HG03354 (cell line): Measurements from ENCODE around the gene RECK.

ENCODE experiments used
- ATAC-seq: cut with Tn5 transposase; IDR thresholded peaks from one replicate; pipeline ENCODE4 v1.9.1; 2021; ENCODE audit warnings: mild to moderate bottlenecking; ENCODE audit not compliant: unreplicated experiment, poor library complexity, severe bottlenecking

RECK gene

GRCh38 chr9:36021968-36022367 lies 14.7 kb upstream of the RECK start:
- no peak for ATAC-seq

DNA sequence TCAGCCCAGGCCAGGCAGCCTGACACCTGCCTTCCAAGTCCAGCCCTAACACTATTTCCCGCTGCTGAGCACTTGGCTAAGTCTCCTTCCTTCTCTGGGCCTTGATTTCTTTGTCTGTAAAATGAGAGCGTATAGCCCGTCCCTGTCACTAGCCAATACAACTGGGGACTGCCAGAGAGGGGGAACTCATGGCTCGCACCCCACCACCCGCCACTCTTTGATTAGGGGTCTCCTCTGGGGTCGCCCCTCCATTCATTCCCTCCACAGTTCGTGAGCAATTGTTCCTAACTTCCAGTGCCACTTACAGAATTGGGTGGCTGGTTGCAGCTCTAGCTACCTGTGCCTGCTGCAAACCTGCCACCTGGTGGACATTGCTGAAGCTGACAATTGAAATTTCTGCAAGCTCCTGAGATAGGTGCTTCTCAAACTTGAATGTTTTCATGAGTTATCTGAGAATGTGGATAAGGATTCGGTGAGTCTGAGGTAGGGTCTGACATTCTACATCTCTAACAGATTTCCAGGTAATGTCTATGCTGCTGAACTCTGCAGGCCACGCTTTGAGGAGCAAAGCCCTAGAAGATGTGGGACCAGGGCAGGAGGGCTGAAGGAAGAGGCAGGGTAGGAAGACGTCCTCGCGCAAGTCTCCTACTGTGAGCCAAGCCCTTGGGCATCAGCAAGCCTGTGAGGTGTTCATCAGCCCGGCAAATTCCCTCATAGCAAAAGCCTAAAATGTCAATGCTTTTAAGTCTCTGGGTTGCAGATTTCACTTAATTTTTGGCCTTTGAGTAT lies 13.3 kb upstream of the RECK start:
- no peak for ATAC-seq

DNA sequence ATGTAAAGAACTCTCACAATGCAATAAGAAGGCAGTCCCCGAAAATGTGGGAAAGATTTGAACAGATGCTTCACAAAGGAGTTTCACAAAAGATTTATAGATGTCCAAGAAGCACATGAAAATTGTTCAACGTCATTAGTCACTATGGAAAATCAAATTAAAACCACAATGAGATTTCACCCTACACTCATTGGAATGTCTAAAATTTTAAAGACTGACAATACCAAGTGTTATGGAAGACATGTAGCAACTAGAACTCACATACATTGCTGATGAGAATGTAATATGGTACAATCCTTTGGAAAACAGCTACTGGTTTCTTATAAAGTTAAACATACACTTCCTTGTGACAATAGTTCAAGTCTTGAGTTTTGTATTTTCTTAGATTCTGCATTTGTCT lies 11.0 kb upstream of the RECK start:
- ATAC-seq: no peak

DNA sequence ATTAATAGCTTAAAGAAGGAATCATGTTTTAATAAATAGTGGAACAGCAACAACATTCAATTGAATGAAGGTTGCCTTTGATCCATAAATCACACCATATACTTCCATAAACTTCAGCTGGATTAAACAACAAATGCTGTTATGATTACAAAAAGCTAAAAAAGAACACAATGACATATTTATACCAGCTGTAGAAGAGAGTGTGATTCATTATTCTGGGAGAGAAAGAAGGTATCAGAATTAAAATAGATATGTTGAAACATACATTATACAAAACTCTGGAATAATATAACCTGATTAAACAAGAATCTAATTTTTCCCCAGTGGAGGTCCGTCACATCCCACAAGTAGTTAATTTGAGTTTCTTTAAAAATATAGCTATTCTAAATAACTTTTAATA lies 7.5 kb upstream of the RECK start:
- no peak for ATAC-seq

GRCh38 chr9:36029765-36030528 lies 6.8 kb upstream of the RECK start:
- ATAC-seq: no peak

GRCh38 chr9:36030871-36031270 lies 5.8 kb upstream of the RECK start:
- ATAC-seq: no peak

GRCh38 chr9:36031774-36032555 lies 4.7 kb upstream of the RECK start:
- no peak for ATAC-seq

GRCh38 chr9:36033788-36034187 lies 2.9 kb upstream of the RECK start:
- no peak for ATAC-seq

DNA sequence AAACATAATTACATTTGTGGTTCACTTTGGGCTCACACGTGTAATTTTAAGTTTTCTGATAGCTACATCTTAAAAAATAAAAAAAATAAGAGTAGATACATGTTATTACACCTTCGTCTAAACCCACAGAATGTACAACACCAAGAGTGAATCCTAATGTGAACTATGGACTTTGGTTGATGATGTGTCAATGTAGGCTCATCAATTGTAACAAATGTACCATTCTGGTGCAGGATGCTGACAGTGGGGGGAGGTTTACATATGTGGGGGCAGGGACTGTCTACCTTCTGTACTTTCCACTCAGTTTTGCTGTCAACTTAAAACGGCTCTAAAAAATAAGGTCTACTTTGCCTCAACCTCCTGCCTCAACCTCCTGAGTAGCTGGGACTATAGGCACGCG lies 2.5 kb upstream of the RECK start:
- ATAC-seq: no peak

DNA sequence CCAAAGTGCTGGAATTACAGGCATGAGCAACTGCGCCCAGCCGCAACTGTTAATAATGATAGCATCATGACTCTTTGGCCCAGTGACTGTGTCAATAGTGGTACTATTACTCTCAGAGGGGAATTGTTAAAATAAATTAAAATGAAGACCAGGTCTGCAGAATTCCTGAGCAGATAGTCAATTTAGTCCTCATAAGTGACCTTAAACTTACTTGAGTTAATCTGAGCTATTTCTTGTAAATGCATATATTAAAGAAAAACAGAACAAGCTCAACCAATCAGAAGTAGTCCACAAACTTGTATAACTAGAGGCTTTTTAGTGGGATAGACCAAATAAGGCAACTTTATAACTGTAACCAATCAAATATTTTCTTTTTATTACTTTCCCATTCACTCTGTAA lies 1.7 kb upstream of the RECK start:
- no peak for ATAC-seq

- ATAC-seq: peak; percentile 31
These were observed 397 bp upstream of the RECK start for GRCh38 chr9:36036253-36036779.

- ATAC-seq: no peak
These were observed 923 bp downstream of the RECK start for GRCh38 chr9:36037549-36038122.

- no peak for ATAC-seq
These were observed 2.4 kb downstream of the RECK start for GRCh38 chr9:36039121-36039520.

DNA sequence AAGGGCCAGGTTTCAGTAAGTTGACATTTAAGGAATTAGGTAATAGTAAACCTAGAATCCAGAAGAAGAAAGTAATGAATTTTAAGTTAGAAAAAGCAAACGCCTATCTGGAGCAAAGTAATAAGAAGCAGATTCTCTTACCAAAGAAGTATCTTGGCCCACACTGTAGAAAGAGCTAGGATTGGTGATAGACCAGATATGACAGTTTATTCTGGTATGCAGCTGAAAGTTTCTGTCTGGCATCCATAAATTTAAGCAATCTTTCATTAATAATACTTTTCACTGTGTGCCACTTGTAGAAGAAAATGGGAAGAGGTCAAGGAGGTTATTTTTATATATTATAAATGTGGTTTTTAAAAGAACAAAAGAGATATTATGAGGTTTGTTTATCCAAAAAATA lies 3.0 kb downstream of the RECK start:
- no peak for ATAC-seq

DNA sequence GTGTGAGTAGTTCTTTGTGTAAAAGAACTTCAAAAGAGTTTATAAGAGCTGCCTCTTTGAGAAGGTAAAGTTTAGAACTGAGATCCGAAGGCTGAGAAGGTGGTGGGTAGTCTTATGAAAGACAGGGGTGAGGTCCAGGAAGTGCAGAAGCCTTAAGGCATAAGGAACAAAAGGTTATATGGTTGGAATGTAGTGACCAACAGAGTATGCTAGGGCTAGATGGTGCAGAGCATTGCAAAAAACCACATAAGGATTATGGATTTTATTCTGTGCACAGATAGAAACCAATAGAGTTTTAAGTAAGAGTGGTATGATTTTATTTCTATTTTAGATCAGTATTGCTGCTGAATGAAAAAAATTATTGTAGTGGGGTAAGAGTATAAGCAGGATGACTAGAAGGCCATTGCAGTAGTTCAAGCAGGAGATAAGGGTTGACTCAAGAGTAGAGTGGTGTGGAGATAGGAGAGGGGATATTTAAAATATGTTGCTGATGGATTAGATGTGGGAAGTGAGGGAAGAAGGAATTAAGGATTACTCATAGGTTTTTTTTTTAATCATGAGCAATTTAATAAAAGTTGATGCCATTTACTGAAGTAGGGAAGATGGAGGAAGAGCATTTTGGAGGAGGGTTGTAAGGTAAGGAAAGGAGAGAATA lies 3.7 kb downstream of the RECK start:
- ATAC-seq: no peak

- no peak for ATAC-seq
These were observed 4.8 kb downstream of the RECK start for GRCh38 chr9:36041506-36041905.

GRCh38 chr9:36045610-36046009 lies 8.9 kb downstream of the RECK start:
- no peak for ATAC-seq

DNA sequence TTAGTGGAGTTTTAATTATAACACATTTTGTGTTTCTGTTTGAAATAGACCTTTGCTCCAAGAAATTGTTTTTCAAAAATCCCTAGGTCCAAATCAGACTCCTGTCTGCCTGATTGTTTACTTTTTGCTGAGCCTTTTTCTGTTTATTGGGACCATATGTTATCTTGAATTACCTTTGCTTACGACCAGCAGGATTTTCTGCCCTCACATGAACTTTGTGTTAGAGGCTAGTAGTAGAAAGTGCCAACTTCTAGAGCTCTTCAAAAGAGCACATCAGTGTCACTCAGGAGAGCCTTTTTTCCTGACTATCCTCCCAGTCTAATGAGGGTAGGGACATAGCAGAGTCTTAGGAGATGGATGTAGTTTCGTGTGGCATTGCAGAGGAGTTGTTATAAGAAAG lies 10.2 kb downstream of the RECK start:
- no peak for ATAC-seq

DNA sequence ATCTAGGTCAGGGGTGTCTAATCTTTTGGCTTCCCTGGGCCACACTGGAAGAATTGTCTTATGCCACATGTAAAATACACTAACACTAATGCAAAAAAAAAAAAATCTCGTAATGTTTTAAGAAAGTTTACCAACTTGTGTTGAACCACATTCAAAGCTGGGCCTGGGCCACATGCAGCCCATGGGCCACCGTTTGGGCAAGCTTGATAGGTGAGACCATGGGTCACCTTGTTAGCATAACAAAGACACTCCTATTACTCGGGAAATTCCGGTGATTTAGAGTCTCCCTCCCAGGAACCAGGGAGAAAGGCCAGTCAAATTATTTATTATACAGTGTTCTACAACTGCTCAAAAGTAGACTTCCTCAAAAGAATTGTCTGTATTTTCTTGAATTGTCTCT lies 12.7 kb downstream of the RECK start:
- ATAC-seq: no peak

DNA sequence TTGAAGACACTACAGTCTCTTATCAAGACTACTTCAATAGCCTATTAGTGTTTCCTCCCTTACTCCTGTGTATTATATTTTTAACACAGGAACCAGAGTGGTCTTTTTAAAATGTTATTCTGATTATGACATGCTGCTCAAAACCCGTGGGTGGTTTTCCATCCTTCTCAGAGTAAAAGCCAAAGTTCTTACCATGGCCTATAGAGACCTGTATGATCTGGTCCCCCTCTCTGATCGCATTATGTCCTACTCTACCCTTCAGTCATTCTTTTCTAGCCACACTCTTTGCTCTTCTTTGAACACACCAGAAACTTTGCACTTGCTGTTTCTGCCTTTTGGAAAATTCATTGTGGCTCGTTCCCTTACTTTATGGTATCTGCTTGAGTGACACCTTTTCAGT lies 13.8 kb downstream of the RECK start:
- no peak for ATAC-seq
